ENCODE data around the gene METTL2B.
A peak's percentile ranks its signal among the peaks of the same experiment; 100 is the strongest.
"Not testable (repeated sequence)": the region's sequence is repeated elsewhere in the genome, so short reads cannot be mapped to it uniquely, and the experiment has no call there.

The METTL2B gene

DNA sequence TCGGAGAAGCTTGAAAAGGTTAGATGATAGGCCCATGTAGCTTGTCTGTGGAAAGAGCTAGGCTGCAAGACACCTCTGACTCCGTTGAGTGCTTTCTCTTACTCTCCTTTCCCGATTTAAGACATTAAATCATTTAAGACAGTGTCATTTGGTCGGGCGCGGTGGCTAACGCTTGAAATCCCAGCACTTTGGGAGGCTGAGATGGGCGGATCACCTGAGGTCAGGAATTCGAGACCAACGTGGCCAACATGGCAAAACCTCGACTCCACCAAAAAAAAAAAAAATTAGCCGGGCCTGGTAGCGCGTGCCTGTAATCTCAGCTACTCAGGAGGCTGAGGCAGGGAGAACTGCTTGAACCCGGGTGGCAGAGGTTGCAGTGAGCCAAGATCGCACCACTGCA, 52.6 kb downstream of the METTL2B start:
- not testable (repeated sequence) for DNase-seq

DNA sequence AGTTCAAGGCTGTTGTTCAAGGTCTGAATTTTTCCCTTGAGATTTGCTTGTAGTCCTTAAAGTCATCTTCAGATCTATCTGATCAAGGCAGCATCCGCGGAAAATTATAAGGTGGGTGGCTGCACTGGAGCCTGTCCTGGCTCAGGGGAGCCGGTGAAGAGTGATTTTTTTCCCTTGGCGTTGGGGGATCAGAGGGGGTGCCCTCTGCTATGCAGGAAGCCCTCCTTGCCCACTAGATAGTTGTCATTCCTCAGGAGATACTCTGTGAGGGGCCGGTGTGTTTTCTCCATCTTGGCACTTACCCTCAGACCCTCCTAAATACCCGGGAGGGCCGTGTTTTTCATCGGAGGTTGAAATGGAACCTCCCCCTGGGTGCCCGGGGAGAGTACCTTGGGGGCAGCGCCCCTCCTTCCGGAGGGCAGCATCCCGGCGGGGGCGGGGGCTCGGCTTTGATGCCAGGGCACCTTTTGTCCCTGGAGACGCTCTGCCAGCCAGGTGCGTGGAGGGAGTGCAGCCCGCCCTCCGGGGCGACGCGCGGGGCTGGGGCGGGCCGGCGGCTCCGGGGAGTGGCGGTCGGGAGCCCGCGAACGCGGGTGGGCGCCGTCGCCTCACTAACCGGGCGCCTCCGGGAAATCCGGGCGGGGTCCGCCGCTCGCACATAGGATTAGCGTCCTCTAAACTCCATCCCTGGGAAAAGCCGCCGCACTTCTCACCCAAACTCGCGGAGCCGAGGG, 53.7 kb downstream of the METTL2B start:
- DNase-seq = peak; percentile 64

GRCh38 chr7:128530855-128531104, 54.2 kb downstream of the METTL2B start:
- DNase-seq = no peak

GRCh38 chr7:128531105-128531954, 54.8 kb downstream of the METTL2B start:
- DNase-seq = peak; percentile 86

- DNase-seq = peak; percentile 19
Observed at GRCh38 chr7:128531955-128532478, 55.5 kb downstream of the METTL2B start.

DNA sequence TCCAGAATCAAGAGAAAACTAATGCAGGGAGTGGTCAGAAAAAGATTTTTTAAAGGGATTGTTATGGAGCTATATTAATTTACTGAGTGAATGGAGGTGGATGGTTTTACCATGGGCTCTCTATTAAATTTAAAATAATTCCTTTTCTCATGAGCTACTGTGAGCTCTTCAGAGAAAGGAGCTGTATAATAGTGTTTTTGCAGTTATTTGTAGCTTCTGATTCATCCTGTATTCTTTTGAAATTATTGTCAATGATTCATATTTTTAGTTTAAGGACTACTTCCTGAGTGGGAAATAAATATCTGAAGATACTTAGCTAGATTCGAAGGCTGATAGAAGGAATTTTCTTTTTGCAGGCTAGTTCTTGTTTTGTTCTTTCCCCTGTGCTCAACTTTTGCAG, 56.4 kb downstream of the METTL2B start:
- DNase-seq = not testable (repeated sequence)

DNA sequence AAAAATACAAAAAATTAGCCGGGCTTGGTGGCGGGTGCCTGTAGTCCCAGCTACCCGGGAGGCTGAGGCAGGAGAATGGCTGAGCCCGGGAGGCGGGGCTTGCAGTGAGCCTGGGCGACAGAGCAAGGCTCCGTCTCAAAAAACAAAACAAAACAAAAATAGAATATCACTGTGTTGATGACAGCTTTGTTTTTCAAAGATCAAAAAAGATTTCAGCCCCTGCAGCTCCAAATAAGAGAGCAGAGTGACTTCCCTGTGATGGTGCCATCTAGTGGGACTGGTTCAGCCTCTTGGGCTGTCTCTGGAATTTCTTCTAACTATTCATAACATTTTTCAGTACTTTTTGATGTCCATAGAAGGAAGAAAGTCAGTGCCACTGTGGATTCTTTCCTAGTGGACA, 60.9 kb downstream of the METTL2B start:
- DNase-seq = not testable (repeated sequence)

- DNase-seq = not testable (repeated sequence)
Observed at GRCh38 chr7:128542530-128542929, 66.0 kb downstream of the METTL2B start.

GRCh38 chr7:128543300-128543699, 66.8 kb downstream of the METTL2B start:
- DNase-seq = not testable (repeated sequence)

- DNase-seq = not testable (repeated sequence)
Observed at GRCh38 chr7:128546319-128546851, 69.8 kb downstream of the METTL2B start.

DNA sequence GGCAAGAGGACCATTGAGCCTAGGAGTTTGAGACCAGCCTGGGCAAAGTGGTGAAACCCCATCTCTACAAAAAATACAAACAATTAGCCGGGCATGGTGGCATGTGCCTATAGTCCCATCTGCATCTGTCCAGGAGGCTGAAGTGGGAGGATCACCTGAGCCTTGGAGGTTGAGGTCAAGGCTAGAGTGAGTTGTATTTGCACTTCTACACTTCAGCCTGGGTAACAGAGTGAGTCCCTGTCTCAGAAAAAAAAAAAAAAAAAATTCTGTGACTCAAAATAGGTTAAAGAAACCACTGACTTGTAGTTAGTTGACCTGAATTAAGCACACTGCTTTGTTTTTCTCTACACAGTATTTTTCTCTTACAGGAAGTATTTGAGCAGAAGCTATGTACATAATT, 74.4 kb downstream of the METTL2B start:
- DNase-seq = no peak

DNA sequence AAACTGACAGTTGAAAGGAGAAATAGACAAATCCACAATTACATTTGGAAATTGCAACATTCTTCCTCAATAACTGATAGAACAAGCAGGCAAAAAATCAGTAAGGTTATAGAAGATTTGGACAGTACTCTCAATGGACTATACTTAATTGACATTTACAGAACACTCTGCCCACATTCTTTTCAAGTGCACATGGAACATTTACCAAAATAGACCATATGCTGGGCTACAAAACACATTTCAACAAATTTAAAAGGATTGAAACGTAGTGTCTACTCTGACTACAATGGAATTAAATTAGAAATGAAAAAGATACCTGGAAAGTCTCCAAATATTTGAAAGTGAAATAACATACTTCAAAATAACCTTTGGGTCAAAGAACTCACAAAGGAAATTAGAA, 77.8 kb downstream of the METTL2B start:
- not testable (repeated sequence) for DNase-seq

Data from NCI-H82 (cell line).